Measurements from ENCODE around the gene PTK7.

PTK7 gene

DNA sequence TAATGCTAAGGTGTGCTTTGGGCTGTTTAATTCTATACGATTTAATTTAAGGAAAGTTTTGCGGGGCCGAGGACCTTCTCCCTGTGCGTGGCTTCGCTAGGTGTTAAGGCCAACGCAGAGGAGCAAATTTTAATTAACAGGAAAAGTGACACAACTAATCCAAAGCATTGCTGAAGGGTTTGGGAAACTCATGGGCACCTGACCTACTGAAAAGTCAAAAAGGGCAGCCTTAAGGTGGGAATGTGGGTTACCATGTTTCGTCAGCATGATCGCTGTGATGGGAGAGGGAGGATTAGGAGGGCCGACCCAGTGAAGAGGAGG, 105.5 kb downstream of the PTK7 start:
- DNase-seq = no peak

- DNase-seq = peak; percentile 74
Observed at GRCh38 chr6:43181942-43182860, 106.1 kb downstream of the PTK7 start, which contains the start of gene CUL9. TSS of gene CUL9 (plus strand) at chr6:43182196. CDS start at chr6:43184311, 2,115 bp downstream.

GRCh38 chr6:43183441-43183840, 107.3 kb downstream of the PTK7 start:
- no peak for DNase-seq

DNA sequence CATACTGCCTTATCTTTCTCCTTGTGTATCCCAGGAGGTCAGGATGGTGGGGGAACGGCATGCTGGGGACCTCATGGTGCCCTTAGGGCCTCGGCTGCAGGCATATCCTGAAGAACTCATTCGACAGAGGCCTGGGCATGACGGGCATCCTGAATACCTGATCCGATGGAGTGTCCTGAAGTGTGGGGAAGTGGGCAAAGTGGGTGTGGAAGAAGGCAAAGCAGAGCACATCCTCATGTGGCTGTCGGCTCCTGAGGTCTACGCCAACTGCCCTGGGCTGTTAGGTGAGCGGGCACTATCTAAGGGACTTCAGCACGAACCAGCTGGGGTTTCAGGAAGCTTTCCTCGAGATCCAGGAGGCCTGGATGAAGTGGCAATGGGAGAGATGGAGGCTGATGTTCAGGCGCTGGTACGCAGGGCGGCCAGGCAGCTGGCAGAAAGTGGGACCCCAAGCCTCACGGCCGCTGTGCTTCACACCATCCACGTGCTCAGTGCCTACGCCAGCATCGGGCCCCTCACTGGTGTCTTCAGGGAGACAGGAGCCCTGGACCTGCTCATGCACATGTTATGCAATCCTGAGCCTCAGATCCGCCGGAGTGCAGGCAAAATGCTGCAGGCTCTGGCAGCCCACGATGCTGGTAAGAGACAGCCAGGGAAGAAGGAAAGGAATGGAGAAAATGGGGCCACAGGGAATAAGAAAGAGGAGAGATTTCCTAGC, 108.3 kb downstream of the PTK7 start:
- DNase-seq = no peak

DNA sequence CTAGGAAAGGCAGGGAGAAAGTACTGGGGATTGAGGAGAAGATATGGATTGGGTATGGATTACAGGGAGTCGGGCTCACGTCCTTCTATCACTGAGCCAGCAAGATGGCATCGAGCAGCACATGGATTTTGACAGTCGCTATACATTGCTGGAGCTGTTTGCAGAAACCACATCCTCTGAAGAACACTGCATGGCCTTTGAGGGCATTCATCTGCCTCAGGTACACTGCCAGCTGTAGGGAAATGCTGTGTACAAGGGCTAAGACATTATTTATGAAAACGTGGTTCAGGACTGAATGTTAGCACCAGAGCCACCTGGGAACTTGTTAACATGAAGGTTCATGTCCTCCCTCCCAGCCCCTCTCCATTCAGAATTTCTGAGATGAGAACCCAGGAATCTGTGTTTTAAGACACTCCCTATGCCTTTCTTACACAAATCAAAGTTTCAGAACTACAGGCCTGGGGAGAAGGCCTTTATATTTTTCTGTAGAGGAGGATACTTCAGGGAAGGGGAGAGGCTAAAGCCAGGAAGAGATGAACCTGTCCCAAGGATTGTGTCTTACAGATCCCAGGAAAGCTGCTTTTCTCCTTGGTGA, 109.4 kb downstream of the PTK7 start:
- DNase-seq = no peak

GRCh38 chr6:43186019-43186418, 109.9 kb downstream of the PTK7 start:
- DNase-seq = no peak

DNA sequence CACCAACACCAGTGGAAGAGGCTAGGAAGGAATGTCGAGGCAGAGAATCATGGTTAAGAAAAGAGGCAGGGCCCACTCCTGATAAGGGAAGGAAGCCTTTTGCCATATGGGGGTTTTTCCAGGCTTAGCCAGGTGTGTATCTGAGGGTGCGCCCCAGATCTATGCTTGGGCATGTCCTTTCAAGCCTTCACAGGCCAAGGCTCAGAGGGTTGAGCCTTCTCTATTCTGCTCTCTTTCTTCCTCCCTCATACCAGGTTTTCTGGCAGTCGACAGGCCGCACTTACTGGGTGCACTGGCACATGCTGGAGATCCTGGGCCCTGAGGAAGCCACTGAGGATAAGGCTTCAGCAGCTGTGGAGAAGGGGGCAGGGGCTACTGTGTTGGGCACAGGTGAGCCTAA, 110.6 kb downstream of the PTK7 start:
- DNase-seq = no peak

DNA sequence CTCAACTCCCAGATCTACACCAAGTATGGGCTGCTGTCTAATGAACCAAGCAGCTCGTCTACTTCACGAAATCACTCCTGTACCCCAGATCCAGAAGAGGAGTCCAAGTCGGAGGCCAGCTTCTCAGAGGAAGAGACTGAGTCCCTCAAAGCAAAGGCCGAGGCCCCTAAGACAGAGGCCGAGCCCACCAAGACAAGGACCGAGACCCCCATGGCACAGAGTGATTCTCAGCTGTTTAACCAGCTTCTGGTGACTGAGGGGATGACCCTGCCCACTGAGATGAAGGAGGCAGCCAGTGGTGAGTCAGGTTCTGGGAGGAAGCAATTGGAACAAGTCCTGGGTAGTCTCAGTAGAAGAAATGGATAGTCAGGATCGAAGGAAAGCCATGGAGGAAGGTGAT, 111.7 kb downstream of the PTK7 start:
- DNase-seq = no peak

DNA sequence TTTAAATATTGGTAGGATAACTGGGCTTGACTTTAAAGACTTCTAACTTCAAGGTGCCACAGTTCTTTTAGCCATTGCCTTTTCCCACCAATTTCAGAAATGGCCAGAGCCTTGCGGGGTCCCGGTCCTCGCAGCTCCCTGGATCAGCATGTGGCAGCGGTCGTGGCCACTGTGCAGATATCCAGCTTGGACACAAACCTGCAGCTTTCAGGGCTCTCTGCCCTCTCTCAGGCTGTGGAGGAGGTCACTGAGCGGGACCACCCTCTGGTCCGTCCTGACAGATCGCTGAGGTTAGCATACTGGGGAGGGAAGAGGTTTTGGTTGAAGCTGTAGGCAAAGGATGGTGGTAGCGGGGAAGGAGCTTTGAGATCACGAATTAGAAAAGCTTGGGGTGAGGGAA, 112.3 kb downstream of the PTK7 start:
- DNase-seq = no peak

GRCh38 chr6:43189776-43190304, 113.7 kb downstream of the PTK7 start:
- DNase-seq = no peak

DNA sequence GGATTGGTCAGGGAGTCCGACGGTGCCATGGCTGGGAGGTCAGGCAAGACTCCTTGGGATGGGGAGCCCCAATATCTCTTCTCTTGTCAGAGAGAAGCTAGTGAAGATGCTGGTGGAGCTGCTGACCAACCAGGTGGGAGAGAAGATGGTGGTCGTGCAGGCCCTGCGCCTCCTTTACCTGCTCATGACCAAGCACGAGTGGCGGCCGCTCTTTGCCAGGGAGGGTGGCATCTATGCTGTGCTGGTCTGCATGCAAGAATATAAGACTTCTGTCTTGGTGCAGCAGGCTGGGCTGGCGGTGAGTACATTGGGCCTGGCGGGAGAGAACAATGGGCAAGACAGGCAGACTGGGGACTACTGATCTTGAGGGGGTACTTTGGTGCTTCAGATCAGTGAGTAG, 116.8 kb downstream of the PTK7 start:
- DNase-seq = no peak

DNA sequence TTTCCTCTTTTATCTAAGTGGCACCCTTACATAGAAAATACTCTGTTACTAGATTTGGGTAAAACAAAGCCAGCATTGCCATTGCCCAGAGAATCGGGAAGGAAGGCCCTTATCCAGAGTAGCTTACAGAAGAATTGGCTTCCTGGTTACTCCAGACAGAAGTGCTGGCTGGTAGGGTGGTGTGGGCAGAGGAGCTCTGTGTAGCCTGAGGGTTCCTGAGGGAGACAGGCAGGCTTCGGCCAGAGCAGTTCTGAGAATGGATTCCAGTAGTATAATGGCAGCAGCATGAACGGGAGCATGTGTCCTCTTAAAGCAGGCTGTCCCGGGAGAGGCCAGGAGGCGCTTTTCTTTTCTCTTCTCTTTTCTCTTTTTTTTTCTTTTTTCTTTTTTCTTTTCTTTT, 117.8 kb downstream of the PTK7 start:
- DNase-seq = no peak

GRCh38 chr6:43196337-43196736, 120.2 kb downstream of the PTK7 start:
- no peak for DNase-seq

- DNase-seq = no peak
Observed at GRCh38 chr6:43199912-43200311, 123.8 kb downstream of the PTK7 start.

- no peak for DNase-seq
Observed at GRCh38 chr6:43200541-43200940, 124.4 kb downstream of the PTK7 start.

DNA sequence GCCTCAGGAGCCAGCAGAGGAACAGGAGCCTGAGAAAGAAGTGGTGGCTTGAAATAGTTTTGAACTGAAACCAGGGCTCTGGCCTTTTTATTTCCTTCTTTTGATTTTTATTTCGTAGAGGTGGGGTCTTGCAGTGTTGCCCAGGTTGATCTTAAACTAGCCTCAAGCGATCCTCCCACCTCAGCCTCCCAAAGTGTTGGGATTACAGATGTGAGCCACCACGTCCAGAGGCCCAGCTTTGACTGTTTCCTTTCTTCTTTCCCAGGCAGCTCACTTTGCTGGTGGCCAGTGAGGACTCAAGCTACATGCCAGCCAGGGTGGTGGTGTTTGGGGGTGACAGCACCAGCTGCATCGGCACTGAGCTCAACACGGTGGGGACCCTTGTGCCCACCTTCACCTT, 126.3 kb downstream of the PTK7 start:
- DNase-seq = no peak

DNA sequence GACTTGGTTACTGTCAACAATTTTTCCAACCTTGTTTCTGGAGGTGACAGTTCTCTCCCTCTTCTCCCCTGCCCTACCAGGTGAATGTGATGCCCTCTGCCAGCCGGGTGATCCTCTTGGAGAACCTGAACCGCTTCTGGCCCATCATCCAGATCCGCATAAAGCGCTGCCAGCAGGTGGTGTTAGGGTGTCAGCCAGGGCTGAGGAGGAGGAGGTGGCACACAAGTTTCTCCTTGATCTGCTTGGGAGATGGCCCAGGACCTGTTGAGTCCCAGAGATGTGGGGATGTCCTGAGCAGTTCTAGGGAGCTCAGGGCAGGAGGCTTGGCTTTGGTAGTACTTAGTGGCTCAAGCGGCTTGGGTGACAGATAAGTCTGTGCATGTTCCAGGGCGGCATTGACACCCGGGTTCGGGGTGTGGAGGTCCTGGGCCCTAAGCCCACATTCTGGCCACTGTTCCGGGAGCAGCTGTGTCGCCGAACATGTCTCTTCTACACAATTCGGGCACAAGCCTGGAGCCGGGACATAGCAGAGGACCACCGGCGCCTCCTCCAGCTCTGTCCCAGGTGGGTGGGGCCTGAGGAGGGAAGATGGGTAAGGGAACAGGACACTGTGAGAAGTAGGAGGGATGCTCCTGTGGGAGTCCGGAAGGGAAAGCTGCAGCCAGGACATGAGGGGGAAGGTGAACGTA, 127.1 kb downstream of the PTK7 start:
- DNase-seq = no peak

DNA sequence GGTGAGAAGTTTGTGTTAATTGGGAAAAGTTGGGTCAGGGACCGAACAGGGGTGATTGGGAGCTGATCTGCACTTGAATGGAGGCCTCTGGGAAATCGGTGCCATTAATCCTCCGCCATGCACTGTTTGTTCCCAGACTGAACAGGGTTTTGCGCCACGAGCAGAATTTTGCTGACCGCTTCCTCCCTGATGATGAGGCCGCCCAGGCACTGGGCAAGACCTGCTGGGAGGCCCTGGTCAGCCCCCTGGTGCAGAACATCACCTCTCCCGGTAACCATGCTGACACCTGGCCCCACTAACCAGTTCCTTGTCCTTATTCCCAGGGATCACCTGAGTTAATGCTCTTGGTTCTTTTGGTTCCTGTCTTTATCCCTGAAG, 127.6 kb downstream of the PTK7 start:
- no peak for DNase-seq

DNA sequence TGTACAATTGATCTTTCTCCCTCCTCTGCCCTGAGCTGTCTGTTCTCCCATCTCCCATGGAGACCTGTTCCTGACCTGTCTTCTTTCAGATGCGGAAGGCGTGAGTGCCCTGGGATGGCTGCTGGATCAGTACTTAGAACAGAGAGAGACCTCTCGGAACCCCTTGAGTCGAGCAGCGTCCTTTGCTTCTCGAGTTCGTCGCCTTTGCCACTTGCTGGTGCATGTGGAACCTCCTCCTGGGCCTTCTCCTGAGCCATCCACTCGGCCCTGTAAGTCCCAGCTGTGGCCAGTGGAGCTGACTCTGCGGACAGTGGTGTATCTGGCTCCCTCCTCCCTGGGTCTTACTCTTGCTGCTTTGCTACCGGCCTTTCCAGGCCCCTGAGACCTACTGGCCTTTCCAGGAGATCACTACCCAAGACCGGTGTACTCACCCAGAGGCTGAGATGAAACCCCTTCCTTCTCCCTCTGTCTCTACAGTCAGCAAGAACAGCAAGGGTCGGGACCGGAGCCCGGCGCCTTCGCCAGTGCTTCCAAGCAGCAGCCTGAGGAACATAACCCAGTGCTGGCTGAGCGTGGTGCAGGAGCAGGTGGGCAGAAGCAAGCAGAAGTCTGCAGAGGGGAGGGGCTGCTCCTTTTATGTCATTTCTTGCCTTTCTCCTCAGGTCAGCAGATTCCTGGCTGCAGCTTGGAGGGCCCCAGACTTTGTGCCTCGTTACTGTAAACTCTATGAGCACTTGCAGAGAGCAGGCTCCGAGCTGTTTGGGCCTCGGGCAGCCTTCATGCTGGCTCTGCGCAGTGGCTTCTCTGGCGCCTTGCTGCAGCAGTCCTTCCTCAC, 128.4 kb downstream of the PTK7 start:
- DNase-seq = no peak

GRCh38 chr6:43205849-43206248, 129.7 kb downstream of the PTK7 start:
- no peak for DNase-seq

DNA sequence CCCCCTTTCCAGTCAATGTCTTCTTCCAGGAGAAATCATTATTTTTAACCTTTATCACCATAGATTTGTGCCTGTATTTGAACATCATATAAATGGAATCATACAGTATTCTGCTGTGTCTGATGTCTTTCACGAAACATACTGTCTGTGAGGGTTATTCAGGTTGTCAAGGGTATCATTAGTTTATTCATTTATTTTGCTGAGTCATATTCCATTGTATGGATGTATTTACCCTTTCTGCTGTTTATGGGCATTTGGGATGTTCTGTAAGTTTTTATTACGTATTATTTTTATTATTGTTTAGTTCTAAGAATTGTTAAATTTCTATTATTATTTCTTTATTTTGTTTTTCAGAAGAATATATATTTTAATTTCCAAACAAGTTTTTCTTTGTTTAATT, 131.2 kb downstream of the PTK7 start:
- no peak for DNase-seq

Data from activated gamma-delta T cell treated with Interleukin-2 at 50 U/mL for 16 hours (primary cell).